IMR-90 (cell line): ENCODE data around the gene VTCN1.

Source experiments
- CTCF ChIP-seq: conservative IDR thresholded peaks from 2 replicates; pipeline ENCODE4 v1.5.1; 2012; ENCODE audit warnings: mild to moderate bottlenecking, low read depth, low read length, improper control_type of control experiment
- MAFK ChIP-seq: IDR thresholded peaks from 2 replicates; pipeline ENCODE4 v1.6.1; 2012; ENCODE audit warnings: low read depth, low read length, improper control_type of control experiment
- MAZ ChIP-seq: IDR thresholded peaks from 2 replicates; pipeline ENCODE4 v1.6.1; 2012; ENCODE audit warnings: low read depth, mild to moderate bottlenecking, low read length, improper control_type of control experiment, moderate library complexity, borderline replicate concordance
- MXI1 ChIP-seq: IDR thresholded peaks from 2 replicates; pipeline ENCODE4 v1.6.1; 2012; ENCODE audit warnings: low read depth, mild to moderate bottlenecking, low read length, moderate library complexity, borderline replicate concordance
- POLR2A ChIP-seq: IDR thresholded peaks from 2 replicates; pipeline ENCODE4 v1.6.1; 2012; ENCODE audit warnings: mild to moderate bottlenecking, low read depth, low read length
- RAD21 ChIP-seq: IDR thresholded peaks from 2 replicates; pipeline ENCODE4 v1.6.1; 2012; ENCODE audit warnings: low read length, improper control_type of control experiment
- RFX5 ChIP-seq: IDR thresholded peaks from 2 replicates; pipeline ENCODE4 v1.8.0; 2012; ENCODE audit warnings: low read depth, mild to moderate bottlenecking, low read length, moderate library complexity
- SMC3 ChIP-seq: fragments of 150-350 bp; IDR thresholded peaks from 2 replicates; pipeline ENCODE4 v1.6.1; 2016; ENCODE audit warnings: low read depth, mild to moderate bottlenecking, antibody characterized with exemption, low read length, moderate library complexity

- no peak for TF ChIP-seq CTCF
- no peak for TF ChIP-seq MAFK
- no peak for TF ChIP-seq MAZ
- TF ChIP-seq POLR2A = no peak
- no peak for TF ChIP-seq MXI1
- TF ChIP-seq SMC3 = no peak
- TF ChIP-seq RFX5 = no peak
- no peak for TF ChIP-seq RAD21
Measured at GRCh38 chr1:117143172-117143571, 67.6 kb downstream of the VTCN1 start.
